H1 (cell line): ENCODE data around the gene STX18. TPM values are rescaled to one million over a fixed set of nuclear protein-coding genes. Genes with fewer than 3 reads are reported as not detected.

ENCODE experiments used
- ASH2L ChIP-seq: fragments of 200-600, 300-600 bp; sonication (generic); IDR thresholded peaks from one replicate; pipeline ENCODE4 v1.7.1; 2017; ENCODE audit warnings: low read length
- CHD7 ChIP-seq: fragments of 300-600 bp; sonication (generic); IDR thresholded peaks from 2 replicates; pipeline ENCODE4 v1.7.1; 2012; ENCODE audit warnings: low read length, moderate library complexity, mild to moderate bottlenecking, inconsistent platforms; ENCODE audit not compliant: insufficient replicate concordance
- CREB1 ChIP-seq: IDR thresholded peaks from 2 replicates; pipeline ENCODE4 v1.6.1; 2012; ENCODE audit warnings: inconsistent platforms
- CTBP2 ChIP-seq: IDR thresholded peaks from 2 replicates; pipeline ENCODE4 v1.7.0; 2011; ENCODE audit warnings: borderline replicate concordance, mild to moderate bottlenecking, moderate library complexity, mixed read lengths, low read length; ENCODE audit not compliant: insufficient read depth, insufficient read length
- FOSL1 ChIP-seq: IDR thresholded peaks from 2 replicates; pipeline ENCODE4 v1.6.1; 2011; ENCODE audit warnings: mild to moderate bottlenecking, low read depth, low read length, moderate library complexity; ENCODE audit not compliant: insufficient read depth
- HDAC2 ChIP-seq, 2 experiments: fragments of 300-600 bp in 1 of 2; sonication (generic) in 1 of 2; IDR thresholded peaks; 2 replicates each; pipeline ENCODE4 v1.6.1; 2011 to 2012; ENCODE audit warnings: low read depth in 2 of 2, low read length in 2 of 2, mild to moderate bottlenecking in 2 of 2, moderate library complexity in 2 of 2, borderline replicate concordance in 1 of 2, inconsistent platforms in 1 of 2
- NANOG ChIP-seq: IDR thresholded peaks from 2 replicates; pipeline ENCODE4 v1.6.1; 2011; ENCODE audit warnings: low read length, low read depth, mild to moderate bottlenecking, inconsistent platforms; ENCODE audit not compliant: insufficient read depth, poor library complexity, severe bottlenecking
- NRF1 ChIP-seq: IDR thresholded peaks from 2 replicates; pipeline ENCODE4 v1.6.1; 2011; ENCODE audit warnings: mild to moderate bottlenecking, low read depth, low read length, improper control_type of control experiment
- POLR2AphosphoS5 ChIP-seq: IDR thresholded peaks from 2 replicates; pipeline ENCODE4 v1.6.1; 2011; ENCODE audit warnings: low read depth, low read length
- SIRT6 ChIP-seq: IDR thresholded peaks from one replicate; pipeline ENCODE4 v1.7.1; 2012; ENCODE audit warnings: low read length, inconsistent platforms
- SIX5 ChIP-seq: IDR thresholded peaks from 2 replicates; pipeline ENCODE4 v1.6.1; 2011; ENCODE audit warnings: mild to moderate bottlenecking, low read depth, low read length
- SP2 ChIP-seq: IDR thresholded peaks from 2 replicates; pipeline ENCODE4 v1.6.1; 2012; ENCODE audit warnings: mild to moderate bottlenecking, low read length, inconsistent platforms
- YY1 ChIP-seq: IDR thresholded peaks from 2 replicates; pipeline ENCODE4 v1.6.1; 2011; ENCODE audit warnings: low read depth, mild to moderate bottlenecking, low read length
- polyA plus RNA-seq, 7 experiments: library from polyadenylated mRNA; depleted of rRNA in 3 of 7; stranded (reverse) in 5 of 7; unstranded in 2 of 7; fragments of >200 nt in 5 of 7; fragments of 200-250 nt in 2 of 7; gene quantifications; 1 replicate in 5 of 7; 2 replicates in 1 of 7; 4 replicates in 1 of 7; pipeline versions ENCODE4 v1.2.1 to v1.2.3, GENCODE V29; 2011 to 2013; ENCODE audit warnings: missing spikeins in 2 of 7, mixed read lengths in 2 of 7
- total RNA-seq: library from RNA; stranded (reverse); fragmentation: NEBNext Ultra II Directional; extraction: Animal tissue kit (Norgen Biotek cat#: 25700); gene quantifications from 2 replicates; pipeline ENCODE4 v1.2.1, GENCODE V29; 2021

STX18 gene
- total and polyA plus RNA-seq, 2 of the 8 experiments (the other 6 are each of a cell fraction or from before 2014, with no cell fraction given): 14.6 to 18.3 TPM

- no peak for TF ChIP-seq CHD7
- no peak for TF ChIP-seq CREB1
- TF ChIP-seq NRF1: no peak
- no peak for TF ChIP-seq SP2
- no peak for TF ChIP-seq ASH2L
- TF ChIP-seq SIRT6: no peak
- TF ChIP-seq YY1: no peak
- TF ChIP-seq HDAC2 (IDR thresholded peaks at IDR 0.05; ENCODE audit: borderline replicate concordance in 1 of 2, low read depth in 2 of 2, low read length in 2 of 2): no peak
- TF ChIP-seq CTBP2: no peak
- no peak for TF ChIP-seq POLR2AphosphoS5
- TF ChIP-seq FOSL1: no peak
- no peak for TF ChIP-seq SIX5
- TF ChIP-seq NANOG: no peak
Measured at GRCh38 chr4:4420421-4420820, 121.4 kb downstream of the STX18 start (continued).
